ENCODE data around the gene GPR84. TPM values are rescaled to one million over a fixed set of nuclear protein-coding genes. Genes with fewer than 3 reads are reported as not detected.
A peak's percentile ranks its signal among the peaks of the same experiment; 100 is the strongest.

The GPR84 gene
- total and polyA plus RNA-seq, 9 of the 15 experiments (the other 6 are each of a cell fraction or from before 2014, with no cell fraction given) = 0.07 to 0.18 (median 0.11) TPM; not detected in 5

- POLR2A ChIA-PET = no interaction called here
- intact Hi-C loops (cut with micrococcal nuclease) (no loop called here), in situ Hi-C loops (cut with MboI) (no loop called here)
- H3K9me1 ChIP-seq (ENCODE audit: control insufficient read depth, insufficient read depth, low read length) = peaks cover 8% of the 10 kb centered on the region
- H3K4me2 ChIP-seq (ENCODE audit: insufficient read depth, low read length) = no peak overlapping the region
- TF ChIP-seq STAT6 (CRISPR knock-in tag; IDR thresholded peaks at IDR 0.05) (no peak), YY1 (IDR thresholded peaks at IDR 0.05; ENCODE audit: borderline replicate concordance in 1 of 3, control insufficient read depth in 1 of 3, extremely low read depth in 1 of 3, insufficient read depth in 3 of 3, insufficient read length in 1 of 3, insufficient replicate concordance in 2 of 3, low read depth in 1 of 3, low read length in 2 of 3) (no peak), ZNF316 (IDR thresholded peaks at IDR 0.05) (peak; percentile 1; the same call in 1 of the 2 replicates)
- no peaks in the 10 kb centered on the region for H3K27me3 ChIP-seq (ENCODE audit: control insufficient read depth in 2 of 2, insufficient read depth in 2 of 2, low read length in 2 of 2)
- DNase-seq (ENCODE audit: extremely low read depth in 1 of 4, low spot score in 3 of 4) (no peak), ATAC-seq (no peak), FAIRE-seq (no peak)
- H3K4me3 ChIP-seq = no peak overlapping the region
- peaks cover 12% of the 10 kb centered on the region for H4K20me1 ChIP-seq (replicated peaks; ENCODE audit: control insufficient read depth, insufficient read depth, low read length)
- H3K4me1 ChIP-seq (replicated peaks in 1 of 2; ENCODE audit: control insufficient read depth in 2 of 2, insufficient read depth in 2 of 2, low read length in 2 of 2) = peaks cover 51 to 53% of the 10 kb centered on the region in 2 experiments; a peak in 4 of 5 replicates
- peaks cover 91% of the 10 kb centered on the region for H3K36me3 ChIP-seq (ENCODE audit: control insufficient read depth, insufficient read depth, low read length)
- 63% methylated on average over 2 of the region's 2 CpGs for WGBS (ENCODE audit: insufficient coverage, low coverage, missing lambda C conversion rate)
- no peak overlapping the region for H2AFZ ChIP-seq (ENCODE audit: low read depth, low read length)
- no peaks in the 10 kb centered on the region for H3K9me3 ChIP-seq (replicated peaks; ENCODE audit: control insufficient read depth, insufficient read depth, low read depth, low read length)
- H3K27ac ChIP-seq (ENCODE audit: extremely low read depth, low read depth, low read length) = no peak overlapping the region; the same call in 2 of the 3 replicates
- CTCF ChIA-PET (ENCODE audit: low intra/inter-chr PET ratio) = no interaction called here
- peak overlapping the region in 1 of 2 experiments; percentile 3; a peak in 1 of 4 replicates for H3K9ac ChIP-seq (ENCODE audit: insufficient read depth in 1 of 2, low read depth in 2 of 2, low read length in 2 of 2)
- H3K79me2 ChIP-seq (ENCODE audit: control insufficient read depth, insufficient read depth, low read length) = peaks cover 44% of the 10 kb centered on the region
- BruUV-seq (replicated peaks) = no TSS peak
These were observed 10.9 kb upstream of the GPR84 start for GRCh38 chr12:54375259-54375579.

Data from K562 (cell line).